Panc1 (cell line): ENCODE results near the gene CSF2RB.

Source experiments
- CTCF ChIP-seq: fragments of 450-650 bp; IDR thresholded peaks from 2 replicates; pipeline ENCODE4 v1.5.1; 2017; ENCODE audit warnings: mild to moderate bottlenecking
- POLR2AphosphoS5 ChIP-seq: IDR thresholded peaks from 2 replicates; pipeline ENCODE4 v1.6.1; 2012; ENCODE audit warnings: mild to moderate bottlenecking, low read depth, low read length, moderate library complexity

GRCh38 chr22:36885474-36885873, 28.0 kb upstream of the CSF2RB start:
- no peak for TF ChIP-seq CTCF
- TF ChIP-seq POLR2AphosphoS5, result no peak
